NCI-H345 (cell line): ENCODE data around the gene CHN1.

Experiments used
- DNase-seq: peaks from one replicate; lab custom pipeline; 2025; lab: John Stamatoyannopoulos, UW

Gene CHN1

DNA sequence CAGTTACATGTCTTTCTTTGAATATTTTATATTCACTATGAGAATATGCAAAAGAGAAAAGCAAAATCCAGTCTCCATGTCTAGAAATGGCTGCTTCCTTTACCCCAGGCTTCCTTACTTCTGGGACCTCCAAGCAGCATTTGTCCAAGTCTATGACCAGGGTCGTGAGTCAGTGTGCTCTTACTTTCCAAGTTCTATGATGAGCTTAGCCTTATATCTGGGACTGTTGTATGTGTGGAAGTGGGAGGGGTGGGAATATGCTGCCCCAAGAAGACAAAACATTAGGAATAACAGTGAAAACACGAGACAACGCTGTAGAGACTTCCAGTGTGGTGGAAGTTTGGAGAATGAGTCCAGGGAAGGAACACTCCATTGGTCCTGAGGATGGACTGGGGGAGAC, 219.7 kb downstream of the CHN1 start:
- no peak for DNase-seq

DNA sequence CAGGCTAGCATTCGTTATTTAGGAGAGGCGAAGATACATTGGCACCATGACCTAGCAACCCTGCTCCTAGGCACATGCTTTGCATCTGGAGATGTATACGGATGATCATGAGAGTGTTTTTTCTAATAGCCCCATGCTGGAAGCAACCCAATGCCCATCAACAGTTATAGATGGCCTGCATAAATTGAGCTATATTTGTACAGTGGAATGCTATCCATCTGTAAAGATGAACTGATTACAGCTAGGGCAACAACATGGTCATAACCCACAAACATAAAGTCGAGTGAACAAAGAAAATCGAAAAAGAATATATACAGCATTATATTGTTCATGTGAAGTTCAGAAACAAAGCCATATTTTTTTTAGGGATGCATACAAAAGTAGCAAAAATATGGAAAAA, 220.3 kb downstream of the CHN1 start:
- DNase-seq: no peak

DNA sequence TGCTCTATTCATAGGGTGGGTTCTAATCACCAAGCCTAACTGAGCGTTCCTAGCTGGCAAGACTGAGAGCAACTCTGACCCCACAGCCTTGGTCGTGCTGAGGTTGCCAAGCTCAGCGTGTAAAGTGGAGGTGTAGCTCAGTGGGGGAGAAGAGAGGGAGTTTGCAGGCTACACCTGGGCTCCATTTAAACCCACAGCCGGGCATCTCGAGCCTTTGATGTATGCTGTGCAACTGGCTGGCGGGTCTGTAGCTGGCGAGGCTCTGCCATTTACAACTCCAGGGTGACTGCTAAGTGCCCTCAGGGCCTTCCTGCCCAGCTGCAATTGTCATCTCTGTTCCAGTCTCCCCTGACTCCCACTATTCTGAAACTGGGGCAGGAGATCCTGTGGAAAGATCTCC, 220.9 kb downstream of the CHN1 start:
- DNase-seq: no peak

DNA sequence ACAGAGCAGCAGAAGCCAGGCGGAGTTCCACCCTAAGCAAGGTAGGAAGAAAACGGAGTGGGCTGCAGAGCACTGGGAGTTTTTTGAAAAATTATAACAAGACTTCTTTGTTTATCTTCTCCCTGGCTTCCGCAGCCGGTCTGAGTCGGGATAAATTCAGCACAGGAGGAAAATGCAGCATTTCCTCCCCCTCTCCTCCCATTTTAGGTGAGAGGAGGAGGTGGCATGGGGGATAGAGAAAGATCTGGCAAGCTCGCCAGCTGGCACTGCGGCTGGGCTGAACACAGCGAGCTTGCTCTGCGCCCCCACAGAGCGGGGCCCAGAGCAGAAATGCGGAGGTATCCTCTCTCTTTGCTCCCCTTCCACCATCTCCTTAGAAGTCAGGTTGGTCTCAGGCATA, 223.2 kb downstream of the CHN1 start:
- no peak for DNase-seq

GRCh38 chr2:174781298-174781697, 223.9 kb downstream of the CHN1 start:
- no peak for DNase-seq

DNA sequence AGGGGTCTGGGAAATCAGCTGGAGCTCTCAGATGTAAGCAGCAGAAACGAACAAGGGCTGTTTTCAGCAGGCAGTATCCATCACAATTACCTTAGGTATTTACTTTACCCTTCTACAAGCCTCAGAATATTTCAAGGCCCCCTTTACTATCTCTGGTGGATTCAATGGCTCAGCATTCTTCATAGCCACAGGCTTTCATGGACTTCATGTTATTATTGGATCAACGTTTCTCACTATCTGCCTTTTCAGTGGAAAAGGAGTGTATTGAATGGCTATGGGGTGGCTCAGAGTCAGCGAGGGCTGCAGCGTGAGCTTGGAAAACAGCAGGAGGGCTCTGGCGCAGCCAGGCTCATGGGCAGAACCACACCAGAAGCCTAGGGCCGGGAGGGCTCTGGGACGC, 224.3 kb downstream of the CHN1 start:
- no peak for DNase-seq

GRCh38 chr2:174780191-174780840, 224.9 kb downstream of the CHN1 start:
- DNase-seq: no peak

- DNase-seq: no peak
These were observed 225.7 kb downstream of the CHN1 start for GRCh38 chr2:174779361-174779928.

- DNase-seq: no peak
These were observed 226.8 kb downstream of the CHN1 start for GRCh38 chr2:174778085-174778981.

GRCh38 chr2:174777347-174778084, 227.7 kb downstream of the CHN1 start:
- no peak for DNase-seq

DNA sequence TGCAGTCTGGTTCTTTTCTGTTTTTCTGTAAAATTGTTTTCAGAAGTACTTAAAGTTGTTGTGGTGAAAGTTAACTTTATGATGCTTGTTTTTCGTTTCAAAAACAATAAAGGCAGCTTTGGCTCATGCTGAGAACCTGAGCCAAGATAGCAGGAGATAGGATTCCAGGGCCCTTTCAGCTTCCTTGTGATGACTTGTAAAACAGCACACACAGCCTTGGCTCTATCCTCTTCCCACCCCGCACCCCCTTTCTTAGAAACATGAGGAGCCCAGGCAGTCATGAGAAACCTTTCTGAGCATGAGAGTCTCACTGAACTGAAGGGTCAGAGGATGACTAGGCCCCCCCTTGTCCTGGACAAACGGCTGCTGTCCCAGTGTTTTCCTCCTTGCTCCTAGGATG, 228.5 kb downstream of the CHN1 start:
- no peak for DNase-seq

GRCh38 chr2:174776223-174776622, 229.0 kb downstream of the CHN1 start:
- DNase-seq: no peak

- DNase-seq: no peak
These were observed 229.6 kb downstream of the CHN1 start for GRCh38 chr2:174775571-174775980.

DNA sequence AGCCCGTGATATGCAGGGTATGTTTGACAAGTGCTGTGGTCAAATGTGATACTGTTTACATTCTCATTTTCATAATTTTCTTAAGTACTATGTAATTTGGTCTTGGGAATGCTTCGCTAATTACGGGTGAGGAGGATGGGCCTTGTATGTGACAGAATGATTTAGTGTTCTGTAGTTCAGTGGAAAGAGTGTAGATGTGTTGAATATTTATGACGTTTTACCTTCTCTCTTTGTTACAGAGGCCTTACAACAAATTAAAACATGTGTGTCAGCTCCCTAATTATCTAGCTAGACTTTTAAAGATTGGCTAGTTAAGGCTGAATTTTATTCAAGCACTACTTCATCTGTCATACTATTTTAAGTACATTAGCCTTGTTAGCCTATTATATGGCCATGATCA, 230.3 kb downstream of the CHN1 start:
- DNase-seq: no peak

GRCh38 chr2:174773215-174773614, 232.0 kb downstream of the CHN1 start:
- no peak for DNase-seq

- no peak for DNase-seq
These were observed 232.7 kb downstream of the CHN1 start for GRCh38 chr2:174772472-174772801.

DNA sequence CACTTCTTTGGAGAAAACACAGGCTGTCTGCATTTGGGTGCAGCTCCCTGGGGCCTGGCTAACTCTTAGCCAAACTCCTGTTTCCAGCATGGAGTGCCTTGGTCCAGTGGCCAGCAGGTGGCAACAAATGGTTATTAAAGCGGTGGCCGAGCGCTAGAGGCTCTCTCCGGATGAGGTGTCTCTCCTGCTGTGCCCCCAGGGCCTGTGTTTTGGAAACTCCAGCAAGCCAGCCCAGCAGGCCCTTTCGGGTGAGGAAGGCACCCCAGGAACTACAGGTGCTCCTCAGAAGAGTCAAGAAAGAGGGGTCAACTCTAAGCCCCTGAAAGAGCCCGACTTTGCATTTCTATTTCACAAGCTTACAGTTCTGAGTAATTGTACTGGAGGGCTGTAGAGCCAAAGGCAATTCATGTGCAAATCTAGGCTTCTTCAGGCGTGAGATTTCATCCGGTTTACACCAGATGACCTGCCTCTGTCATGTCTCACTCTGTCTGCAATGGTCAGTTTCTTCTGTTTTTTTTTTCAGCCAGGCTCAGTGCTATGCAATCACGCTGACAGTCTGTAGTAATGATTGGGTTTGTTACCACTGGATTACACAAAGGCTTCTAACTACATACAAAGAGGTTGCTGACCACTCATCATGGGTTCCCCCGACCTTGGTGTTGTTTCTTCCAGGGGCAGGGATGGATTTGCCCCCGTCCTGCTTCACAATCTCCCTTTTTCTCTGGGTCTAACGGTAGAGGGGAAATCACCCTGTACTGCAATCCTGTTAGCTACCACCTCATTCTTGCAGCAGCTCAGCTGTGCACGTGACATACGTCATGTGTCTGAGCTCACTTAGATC, 233.3 kb downstream of the CHN1 start:
- DNase-seq: peak; percentile 72

GRCh38 chr2:174771136-174771535, 234.0 kb downstream of the CHN1 start:
- no peak for DNase-seq

DNA sequence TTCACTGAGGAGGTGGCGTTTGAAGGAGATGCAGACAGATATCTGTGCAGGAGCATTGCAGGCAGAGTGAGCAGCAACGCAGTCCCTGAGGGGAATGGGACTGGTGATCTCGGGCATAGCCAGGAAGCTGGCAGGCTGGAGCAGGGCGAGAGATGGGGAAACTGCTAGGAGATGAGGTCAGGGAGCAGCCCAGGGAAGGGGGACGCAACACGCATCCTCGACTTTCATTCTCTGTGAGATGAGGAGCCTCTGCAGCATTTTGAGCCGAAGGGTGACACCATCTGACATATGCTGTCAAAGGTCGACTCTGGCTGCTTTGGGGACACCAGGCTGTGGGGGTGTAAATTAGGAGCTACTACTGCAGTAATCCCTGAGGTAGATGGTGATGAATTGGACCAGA, 236.6 kb downstream of the CHN1 start:
- DNase-seq: no peak

- DNase-seq: no peak
These were observed 238.9 kb downstream of the CHN1 start for GRCh38 chr2:174766271-174766670.

- no peak for DNase-seq
These were observed 239.6 kb downstream of the CHN1 start for GRCh38 chr2:174765576-174765975.
